Neural cell (in vitro differentiated cells): ENCODE data around the gene PIK3CA. TPM values are rescaled to one million over a fixed set of nuclear protein-coding genes. Genes with fewer than 3 reads are reported as not detected.

Experiments
- H2AFZ ChIP-seq: fragments of 200-600, 300-800 bp; sonication (generic), shearing (Covaris generic); 2 replicates; pipeline ENCODE4 v1.6.0; 2014; ENCODE audit warnings: low read depth, mild to moderate bottlenecking, antibody characterized with exemption, low read length, moderate library complexity
- H3F3A ChIP-seq: fragments of 200-600 bp; shearing (Covaris generic); 2 replicates; pipeline ENCODE4 v1.6.1; 2016; ENCODE audit warnings: mild to moderate bottlenecking, moderate library complexity, mixed read lengths, antibody characterized with exemption, low read length; ENCODE audit not compliant: insufficient read depth, poor library complexity, severe bottlenecking
- H3K27ac ChIP-seq: fragments of 200-600, 300-800 bp; sonication (generic), shearing (Covaris generic); 2 replicates; pipeline ENCODE4 v1.5.1; 2014; ENCODE audit warnings: mild to moderate bottlenecking, low read length, moderate library complexity
- H3K27me3 ChIP-seq: fragments of 300-800, 200-600 bp; sonication (generic), shearing (Covaris generic); 2 replicates; pipeline ENCODE4 v1.6.0; 2014; ENCODE audit warnings: mild to moderate bottlenecking, low read depth, low read length, moderate library complexity; ENCODE audit not compliant: insufficient read depth
- H3K36me3 ChIP-seq: fragments of 300-800, 200-600 bp; sonication (generic), shearing (Covaris generic); 2 replicates; pipeline ENCODE4 v1.5.1; 2014; ENCODE audit warnings: mild to moderate bottlenecking, antibody characterized with exemption, low read length, moderate library complexity; ENCODE audit not compliant: insufficient read depth
- H3K4me2 ChIP-seq: fragments of 300-800, 200-600 bp; sonication (generic), shearing (Covaris generic); 2 replicates; pipeline ENCODE4 v1.6.0; 2014; ENCODE audit warnings: mild to moderate bottlenecking, low read length
- H3K4me3 ChIP-seq: fragments of 300-800, 200-600 bp; sonication (generic), shearing (Covaris generic); 2 replicates; pipeline ENCODE4 v1.5.1; 2014; ENCODE audit warnings: mild to moderate bottlenecking, low read length, moderate library complexity
- H3K79me2 ChIP-seq: fragments of 200-600 bp; shearing (Covaris generic); replicated peaks from 2 replicates; pipeline ENCODE4 v1.6.0; 2014; ENCODE audit warnings: mild to moderate bottlenecking, low read length, moderate library complexity; ENCODE audit not compliant: insufficient read depth
- H3K9ac ChIP-seq: fragments of 300-800, 200-600 bp; sonication (generic), shearing (Covaris generic); 2 replicates; pipeline ENCODE4 v1.6.1; 2016; ENCODE audit warnings: mild to moderate bottlenecking, low read length, mixed read lengths
- H3K9me2 ChIP-seq: fragments of 200-600 bp; shearing (Covaris generic); 2 replicates; pipeline ENCODE4 v1.6.1; 2016; ENCODE audit warnings: mild to moderate bottlenecking, low read length, mixed read lengths; ENCODE audit not compliant: insufficient read depth
- H3K9me3 ChIP-seq: fragments of 200-600, 300-800 bp; sonication (generic), shearing (Covaris generic); 2 replicates; pipeline ENCODE4 v1.6.1; 2016; ENCODE audit warnings: mild to moderate bottlenecking, mixed run types, low read length, moderate library complexity, mixed read lengths
- H4K20me1 ChIP-seq: fragments of 200-600 bp; shearing (Covaris generic); 2 replicates; pipeline ENCODE4 v1.6.1; 2016; ENCODE audit warnings: mild to moderate bottlenecking, mixed run types; ENCODE audit not compliant: insufficient read depth
- EP300 ChIP-seq: fragments of 450-650 bp; conservative IDR thresholded peaks from 2 replicates; pipeline ENCODE4 v1.6.1; 2014; ENCODE audit warnings: antibody characterized with exemption, mild to moderate bottlenecking, moderate library complexity; ENCODE audit not compliant: poor library complexity, severe bottlenecking
- EZH2 ChIP-seq: fragments of 200-600, 300-800 bp; shearing (Covaris generic), sonication (generic); IDR thresholded peaks from 2 replicates; pipeline ENCODE4 v1.6.1; 2014; ENCODE audit warnings: antibody characterized with exemption, low read length, borderline replicate concordance, mild to moderate bottlenecking; ENCODE audit not compliant: insufficient read depth, poor library complexity, severe bottlenecking
- MXI1 ChIP-seq: fragments of 450-650 bp; conservative IDR thresholded peaks from 2 replicates; pipeline ENCODE4 v1.6.1; 2014; ENCODE audit warnings: antibody characterized with exemption, mild to moderate bottlenecking; ENCODE audit not compliant: poor library complexity, severe bottlenecking
- POLR2AphosphoS5 ChIP-seq: IDR thresholded peaks from 2 replicates; pipeline ENCODE4 v1.6.1; 2012
- RAD21 ChIP-seq: fragments of 450-650 bp; conservative IDR thresholded peaks from 2 replicates; pipeline ENCODE4 v1.6.1; 2014; ENCODE audit warnings: antibody characterized with exemption, mild to moderate bottlenecking, moderate library complexity
- REST ChIP-seq: IDR thresholded peaks from 2 replicates; pipeline ENCODE4 v1.6.1; 2012; ENCODE audit warnings: borderline replicate concordance
- SMC3 ChIP-seq: fragments of 450-650 bp; conservative IDR thresholded peaks from 2 replicates; pipeline ENCODE4 v1.6.1; 2014; ENCODE audit warnings: antibody characterized with exemption, mild to moderate bottlenecking, moderate library complexity; ENCODE audit not compliant: poor library complexity
- TAF1 ChIP-seq: IDR thresholded peaks from 2 replicates; pipeline ENCODE4 v1.6.1; 2012; ENCODE audit warnings: low read depth
- polyA plus RNA-seq: library from polyadenylated mRNA; depleted of rRNA; stranded (reverse); fragments of >200 nt; gene quantifications from 2 replicates; pipeline ENCODE4 v1.2.3, GENCODE V29; 2014
- TF ChIP-seq, protein P1 (sequence below): fragments of 450-650 bp; IDR thresholded peaks from 2 replicates; pipeline ENCODE4 v1.5.1; 2014; ENCODE audit warnings: antibody characterized with exemption, mild to moderate bottlenecking, moderate library complexity; ENCODE audit not compliant: poor library complexity, severe bottlenecking

The PIK3CA gene
- polyA plus RNA-seq, 1 donor from 2014 or later, result 15.2 TPM

- Histone ChIP-seq H3K27ac (no peak overlapping the region), H3K4me3 (no peak overlapping the region), H2AFZ (no peak overlapping the region), H3K9me3 (no peaks in the 10 kb centered on the region), H3K36me3 (no peaks in the 10 kb centered on the region), H3K79me2 (peaks cover 9% of the 10 kb centered on the region), H3K27me3 (no peaks in the 10 kb centered on the region), H3K9me2 (no peaks in the 10 kb centered on the region), H3K9ac (no peak overlapping the region), H4K20me1 (no peaks in the 10 kb centered on the region), H3K4me2 (no peak overlapping the region), H3F3A (no peaks in the 10 kb centered on the region)
- TF ChIP-seq REST (no peak), RAD21 (no peak), EZH2 (no peak), MXI1 (no peak), TAF1 (no peak), EP300 (no peak), SMC3 (no peak), POLR2AphosphoS5 (no peak)
- TF ChIP-seq, protein P1, sequence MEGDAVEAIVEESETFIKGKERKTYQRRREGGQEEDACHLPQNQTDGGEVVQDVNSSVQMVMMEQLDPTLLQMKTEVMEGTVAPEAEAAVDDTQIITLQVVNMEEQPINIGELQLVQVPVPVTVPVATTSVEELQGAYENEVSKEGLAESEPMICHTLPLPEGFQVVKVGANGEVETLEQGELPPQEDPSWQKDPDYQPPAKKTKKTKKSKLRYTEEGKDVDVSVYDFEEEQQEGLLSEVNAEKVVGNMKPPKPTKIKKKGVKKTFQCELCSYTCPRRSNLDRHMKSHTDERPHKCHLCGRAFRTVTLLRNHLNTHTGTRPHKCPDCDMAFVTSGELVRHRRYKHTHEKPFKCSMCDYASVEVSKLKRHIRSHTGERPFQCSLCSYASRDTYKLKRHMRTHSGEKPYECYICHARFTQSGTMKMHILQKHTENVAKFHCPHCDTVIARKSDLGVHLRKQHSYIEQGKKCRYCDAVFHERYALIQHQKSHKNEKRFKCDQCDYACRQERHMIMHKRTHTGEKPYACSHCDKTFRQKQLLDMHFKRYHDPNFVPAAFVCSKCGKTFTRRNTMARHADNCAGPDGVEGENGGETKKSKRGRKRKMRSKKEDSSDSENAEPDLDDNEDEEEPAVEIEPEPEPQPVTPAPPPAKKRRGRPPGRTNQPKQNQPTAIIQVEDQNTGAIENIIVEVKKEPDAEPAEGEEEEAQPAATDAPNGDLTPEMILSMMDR, result no peak
These were observed 36.7 kb downstream of the PIK3CA start for GRCh38 chr3:179184826-179185225.

DNA sequence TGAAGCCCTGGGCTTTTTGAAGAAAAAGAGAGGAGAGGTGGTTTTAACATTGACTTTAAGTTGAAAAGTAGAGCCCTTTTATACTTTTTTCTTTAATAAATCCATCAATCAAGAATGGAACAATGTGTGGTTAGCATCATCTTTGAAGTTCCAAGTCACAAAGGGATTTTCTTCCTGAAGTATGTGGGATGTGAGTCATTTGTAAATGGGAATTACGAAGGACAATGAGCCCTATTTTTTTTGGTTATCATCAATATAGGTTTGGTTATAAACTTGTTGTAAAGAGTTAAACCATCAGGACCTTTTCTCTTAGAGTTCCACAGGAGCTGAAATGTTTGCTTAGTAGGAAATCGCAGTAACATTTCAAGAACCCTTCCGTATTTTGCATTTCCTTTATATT, 38.3 kb downstream of the PIK3CA start:
- Histone ChIP-seq H3K4me3 (no peak overlapping the region), H3K27me3 (no peaks in the 10 kb centered on the region), H3K27ac (no peak overlapping the region), H3K9ac (no peak overlapping the region), H2AFZ (no peak overlapping the region), H3K79me2 (peaks cover 4% of the 10 kb centered on the region), H3F3A (no peaks in the 10 kb centered on the region), H3K4me2 (no peak overlapping the region), H3K9me3 (no peaks in the 10 kb centered on the region), H3K36me3 (no peaks in the 10 kb centered on the region), H3K9me2 (no peaks in the 10 kb centered on the region), H4K20me1 (no peaks in the 10 kb centered on the region)
- TF ChIP-seq EP300 (no peak), EZH2 (no peak), MXI1 (no peak), SMC3 (no peak), TAF1 (no peak), RAD21 (no peak), POLR2AphosphoS5 (no peak), REST (no peak)
- TF ChIP-seq, protein P1, result no peak
